T-helper 1 cell treated with Interleukin-12 subunit alpha and Interleukin-12 subunit beta and Interleukin-4 antibody, amounts not matched to agents 30 μg/mL and 1 μg/mL, for 36 hours (primary cell): ENCODE data around the gene NR1H4.
"Not testable (repeated sequence)": the region's sequence is repeated elsewhere in the genome, so short reads cannot be mapped to it uniquely, and the experiment has no call there.

Experiments
- H3K27ac Mint-ChIP-seq: one replicate; pipeline ENCODE4 v1.8.0; 2021; ENCODE audit warnings: mild to moderate bottlenecking, mixed read lengths
- H3K27me3 Mint-ChIP-seq: one replicate; pipeline ENCODE4 v1.8.0; 2021; ENCODE audit warnings: low read depth, mixed read lengths
- H3K36me3 Mint-ChIP-seq: one replicate; pipeline ENCODE4 v1.8.0; 2021; ENCODE audit warnings: low read depth, mixed read lengths
- H3K4me1 Mint-ChIP-seq: one replicate; pipeline ENCODE4 v1.8.0; 2021; ENCODE audit warnings: low read depth, mixed read lengths
- H3K4me3 Mint-ChIP-seq: one replicate; pipeline ENCODE4 v1.8.0; 2021; ENCODE audit warnings: mild to moderate bottlenecking, moderate library complexity, mixed read lengths
- H3K9me3 Mint-ChIP-seq: one replicate; pipeline ENCODE4 v1.8.0; 2021; ENCODE audit warnings: mixed read lengths

Gene NR1H4

DNA sequence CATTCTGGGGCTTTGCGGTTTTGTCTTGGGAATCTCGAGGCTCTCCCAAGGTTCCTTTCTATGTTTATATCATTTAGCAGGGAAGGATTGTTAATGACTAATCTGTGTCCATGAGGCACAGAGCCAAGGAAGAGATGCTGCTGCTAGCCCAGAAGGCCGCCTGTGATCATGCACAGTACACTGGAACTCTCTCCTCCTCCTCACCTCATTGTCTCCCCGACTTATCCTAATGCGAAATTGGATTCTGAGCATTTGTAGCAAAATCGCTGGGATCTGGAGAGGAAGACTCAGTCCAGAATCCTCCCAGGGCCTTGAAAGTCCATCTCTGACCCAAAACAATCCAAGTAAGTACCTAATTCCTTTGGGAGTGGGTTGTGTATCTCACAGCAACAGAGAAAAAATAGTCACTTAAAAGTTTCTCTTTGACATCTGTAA is at the start of gene NR1H4:
Gene NR1H4 (plus strand): TSS at position 151 of the 435 bp plus-strand sequence. CDS start 19,458 bp downstream, outside the sequence.
- no peaks in the 10 kb centered on the region for H3K4me1 Mint-ChIP-seq

DNA sequence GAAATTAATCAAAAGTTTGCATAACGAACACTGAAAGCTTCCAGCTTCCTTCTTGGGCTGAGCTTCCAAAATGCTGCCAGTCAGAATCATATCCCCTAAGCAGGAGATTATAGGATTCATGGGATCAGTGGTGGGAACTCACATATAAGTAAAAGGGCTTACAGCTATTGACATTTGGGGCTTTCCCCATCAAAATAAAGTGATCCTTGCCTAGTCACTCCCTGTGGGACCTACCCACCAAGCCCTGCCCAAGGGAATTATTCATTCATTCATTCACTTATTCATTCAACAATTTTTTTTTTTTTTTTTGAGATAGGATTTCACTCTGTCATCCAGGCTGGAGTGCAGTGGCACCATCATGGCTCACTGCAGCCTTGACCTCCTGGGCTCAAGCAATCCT is 47.5 kb upstream of the NR1H4 start:
- Mint-ChIP-seq H3K4me1 (no peaks in the 10 kb centered on the region), H3K9me3 (no peaks in the 10 kb centered on the region), H3K4me3 (no peak overlapping the region), H3K27ac (no peak overlapping the region), H3K36me3 (no peaks in the 10 kb centered on the region), H3K27me3 (no peaks in the 10 kb centered on the region)

More for the DNA sequence above, at the start of gene NR1H4:
- Mint-ChIP-seq H3K9me3 (no peaks in the 10 kb centered on the region), H3K36me3 (no peaks in the 10 kb centered on the region), H3K4me3 (no peak within 1 kb of the TSS), H3K27ac (no peak within 1 kb of the TSS), H3K27me3 (no peaks in the 10 kb centered on the region)

DNA sequence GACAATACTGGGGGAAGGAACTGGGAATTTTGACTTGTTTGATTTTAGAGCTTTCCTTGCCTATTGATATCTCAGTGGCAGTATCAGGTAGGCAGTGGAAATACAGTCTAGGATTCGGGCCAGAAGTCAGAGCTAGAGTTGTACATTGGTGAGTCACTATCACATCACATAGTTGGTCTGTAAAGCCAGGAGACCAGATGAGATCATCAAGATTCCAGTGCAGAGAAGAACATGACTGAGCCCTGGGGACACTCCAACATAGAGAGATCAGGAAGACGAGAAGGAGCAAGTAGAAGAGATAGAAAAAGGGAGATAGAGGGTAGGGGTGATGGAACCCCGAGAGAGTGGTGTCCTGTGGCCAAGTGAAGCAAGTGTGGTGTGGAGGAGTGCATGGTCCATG is 46.6 kb upstream of the NR1H4 start:
- Mint-ChIP-seq H3K4me3 (no peak overlapping the region), H3K4me1 (no peaks in the 10 kb centered on the region), H3K36me3 (no peaks in the 10 kb centered on the region), H3K27me3 (no peaks in the 10 kb centered on the region), H3K9me3 (no peaks in the 10 kb centered on the region), H3K27ac (no peak overlapping the region)

DNA sequence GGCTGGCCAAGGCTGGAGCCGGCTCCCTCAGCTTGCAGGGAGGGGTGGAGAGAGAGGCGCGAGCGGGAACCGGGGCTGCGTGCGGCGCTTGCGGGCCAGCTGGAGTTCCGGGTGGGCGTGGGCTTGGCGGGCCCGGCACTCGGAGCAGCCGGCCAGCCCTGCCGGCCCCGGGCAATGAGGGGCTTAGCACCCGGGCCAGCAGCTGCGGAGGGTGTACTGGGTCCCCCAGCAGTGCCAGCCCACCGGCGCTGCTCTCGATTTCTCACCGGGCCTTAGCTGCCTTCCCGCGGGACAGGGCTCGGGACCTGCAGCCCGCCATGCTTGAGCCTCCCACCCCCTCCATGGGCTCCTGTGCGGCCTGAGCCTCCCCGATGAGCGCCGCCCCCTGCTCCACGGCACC is 43.4 kb upstream of the NR1H4 start:
- not testable (repeated sequence) for H3K27me3 Mint-ChIP-seq, H3K4me3 Mint-ChIP-seq, H3K9me3 Mint-ChIP-seq, H3K4me1 Mint-ChIP-seq, H3K36me3 Mint-ChIP-seq, H3K27ac Mint-ChIP-seq

DNA sequence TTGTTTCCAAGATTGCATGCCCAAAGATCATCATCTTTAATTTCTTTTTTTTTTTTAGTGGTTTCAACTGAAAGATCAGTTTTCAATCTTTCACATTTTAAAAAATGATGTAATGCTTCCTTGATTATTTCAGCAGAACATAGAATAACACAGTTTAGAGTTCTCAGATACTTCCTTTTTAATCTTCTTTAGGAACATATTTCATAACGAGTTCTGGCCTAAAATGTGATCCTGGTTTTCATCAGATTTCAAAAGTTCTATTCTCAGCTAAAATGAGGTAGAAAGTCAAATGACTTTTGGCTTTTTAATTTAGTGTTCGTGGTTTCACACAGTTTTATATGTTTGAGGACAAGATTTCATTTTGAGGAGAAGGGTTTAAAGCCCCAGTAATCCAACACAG is 40.0 kb upstream of the NR1H4 start:
- Mint-ChIP-seq H3K9me3 (no peaks in the 10 kb centered on the region), H3K36me3 (no peaks in the 10 kb centered on the region), H3K27ac (no peak overlapping the region), H3K4me3 (no peak overlapping the region), H3K27me3 (no peaks in the 10 kb centered on the region), H3K4me1 (no peaks in the 10 kb centered on the region)

DNA sequence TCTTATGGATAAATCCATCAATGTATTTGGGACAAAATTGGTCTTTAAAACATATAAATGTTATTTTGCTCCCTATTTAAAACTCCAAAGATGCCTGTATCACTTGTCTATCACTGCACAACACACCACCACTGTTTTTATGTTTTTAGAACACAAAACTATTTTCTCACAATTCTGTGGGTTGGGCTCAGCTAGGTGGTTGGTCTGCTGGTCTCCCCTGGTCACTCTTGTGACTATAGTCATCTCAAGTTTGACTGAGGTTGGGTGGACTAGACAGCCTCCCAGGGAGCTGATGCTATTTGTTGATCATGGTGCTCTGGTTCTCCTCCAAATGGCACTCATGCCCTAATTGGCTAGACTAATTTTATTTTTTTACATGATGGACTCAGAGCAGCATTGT is 39.5 kb upstream of the NR1H4 start:
- no peak overlapping the region for H3K4me3 Mint-ChIP-seq
- no peaks in the 10 kb centered on the region for H3K4me1 Mint-ChIP-seq
- H3K9me3 Mint-ChIP-seq: no peaks in the 10 kb centered on the region
- H3K27ac Mint-ChIP-seq: no peak overlapping the region
- H3K27me3 Mint-ChIP-seq: no peaks in the 10 kb centered on the region
- H3K36me3 Mint-ChIP-seq: no peaks in the 10 kb centered on the region

DNA sequence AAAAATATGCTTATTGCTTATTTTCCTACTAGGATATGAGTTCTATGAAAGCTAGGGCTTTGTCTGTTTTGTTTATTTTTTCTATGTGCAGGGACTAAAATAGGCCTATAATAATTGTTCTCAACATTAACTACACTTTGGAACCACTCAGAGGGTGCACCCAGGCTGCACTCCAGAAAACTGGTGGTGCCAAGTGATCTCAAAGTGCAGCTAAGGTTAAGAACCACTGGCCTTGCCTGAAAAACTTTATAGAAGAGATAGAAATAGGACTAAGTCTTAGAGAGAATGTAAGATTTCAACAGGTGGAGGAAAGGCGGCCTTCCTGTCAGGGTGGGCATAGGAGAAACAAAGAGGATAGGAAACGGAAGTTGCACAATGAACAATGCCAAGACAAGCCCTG is 37.7 kb upstream of the NR1H4 start:
- H3K27ac Mint-ChIP-seq: no peak overlapping the region
- H3K9me3 Mint-ChIP-seq: no peaks in the 10 kb centered on the region
- no peaks in the 10 kb centered on the region for H3K36me3 Mint-ChIP-seq

DNA sequence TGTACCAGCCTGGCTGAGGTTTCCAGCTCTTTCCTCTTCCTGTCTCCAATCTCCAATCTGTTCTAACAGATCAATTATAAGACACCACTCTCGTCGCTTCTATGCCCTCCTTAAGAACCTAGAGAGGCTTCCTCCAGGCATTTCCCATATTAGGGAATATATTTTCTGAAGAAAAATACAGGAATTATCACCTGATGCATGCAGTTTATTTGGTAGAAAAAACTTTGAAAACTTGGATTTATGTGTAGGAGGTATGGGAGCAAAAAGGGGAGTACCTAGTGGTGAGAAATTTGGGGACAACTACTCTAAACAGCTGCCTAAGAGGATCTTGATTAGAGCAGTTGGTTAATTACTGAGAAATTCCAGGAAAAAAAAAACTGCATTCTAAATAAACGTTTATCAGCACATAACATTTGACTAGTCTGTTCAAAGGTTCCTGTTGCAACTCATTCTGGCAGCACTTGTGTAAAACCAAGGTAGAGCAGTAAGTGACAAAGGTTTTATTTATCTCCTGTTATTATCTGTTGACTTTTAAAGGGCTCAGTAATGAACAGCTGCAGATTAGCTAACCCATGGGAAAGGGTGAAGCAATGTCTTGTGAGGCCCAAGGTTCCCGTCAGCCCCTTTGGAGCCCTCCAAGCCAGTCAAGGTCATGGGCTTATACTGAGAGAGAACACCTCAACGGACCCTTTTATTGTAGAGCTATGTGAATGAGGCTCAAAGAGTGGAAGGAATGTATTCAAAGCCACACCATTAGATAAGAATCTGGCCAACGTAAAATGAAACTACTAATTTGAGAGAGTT is 36.4 kb upstream of the NR1H4 start:
- Mint-ChIP-seq H3K9me3 (no peaks in the 10 kb centered on the region), H3K4me1 (no peaks in the 10 kb centered on the region), H3K36me3 (no peaks in the 10 kb centered on the region), H3K4me3 (no peak overlapping the region), H3K27me3 (no peaks in the 10 kb centered on the region), H3K27ac (no peak overlapping the region)

More for the DNA sequence above, 37.7 kb upstream of the NR1H4 start:
- Mint-ChIP-seq H3K27me3 (no peaks in the 10 kb centered on the region), H3K4me1 (no peaks in the 10 kb centered on the region), H3K4me3 (no peak overlapping the region)

DNA sequence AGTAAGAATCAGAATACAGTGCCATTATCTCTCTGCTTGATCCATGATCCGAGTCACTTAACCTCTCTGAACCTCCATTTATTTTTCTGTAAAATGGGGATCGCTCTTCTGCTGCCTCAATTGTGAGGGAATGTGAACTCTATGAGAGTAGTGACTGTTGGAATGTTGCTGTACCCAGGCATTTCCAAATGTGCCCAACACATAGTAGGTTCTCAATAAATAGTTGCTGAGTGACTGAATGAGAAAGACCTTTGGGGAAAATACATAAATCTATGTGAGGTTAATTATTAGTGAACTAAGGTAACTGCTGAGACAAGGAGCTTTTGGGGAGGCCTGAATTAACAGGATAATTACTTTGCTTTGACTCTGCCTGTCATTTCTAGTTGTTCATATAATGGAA is 33.9 kb upstream of the NR1H4 start:
- no peak overlapping the region for H3K27ac Mint-ChIP-seq
- no peaks in the 10 kb centered on the region for H3K27me3 Mint-ChIP-seq
- no peaks in the 10 kb centered on the region for H3K36me3 Mint-ChIP-seq
- H3K4me1 Mint-ChIP-seq: no peaks in the 10 kb centered on the region
- no peak overlapping the region for H3K4me3 Mint-ChIP-seq
- no peaks in the 10 kb centered on the region for H3K9me3 Mint-ChIP-seq

DNA sequence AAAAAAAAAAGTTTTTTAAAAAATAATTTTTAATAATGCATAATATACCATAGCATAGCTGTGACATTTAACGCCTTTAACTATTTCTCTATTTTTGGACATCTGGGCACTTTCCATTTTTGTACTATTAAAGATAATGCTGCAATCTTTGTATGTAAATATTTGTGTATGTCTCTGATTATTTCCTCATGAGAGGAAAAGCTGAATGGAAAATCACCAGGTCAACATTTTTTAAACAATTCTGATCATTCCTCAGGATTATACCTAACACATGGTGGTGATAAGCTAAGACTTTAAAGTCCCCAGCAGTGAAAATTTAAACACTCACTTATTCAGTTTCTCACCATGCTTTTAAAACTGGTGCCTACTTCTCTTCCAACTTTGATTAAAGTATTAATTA is 31.3 kb upstream of the NR1H4 start:
- no peaks in the 10 kb centered on the region for H3K36me3 Mint-ChIP-seq
- H3K9me3 Mint-ChIP-seq: no peaks in the 10 kb centered on the region
- no peaks in the 10 kb centered on the region for H3K27me3 Mint-ChIP-seq
- H3K4me1 Mint-ChIP-seq: no peaks in the 10 kb centered on the region
- H3K4me3 Mint-ChIP-seq: no peak overlapping the region
- H3K27ac Mint-ChIP-seq: no peak overlapping the region

DNA sequence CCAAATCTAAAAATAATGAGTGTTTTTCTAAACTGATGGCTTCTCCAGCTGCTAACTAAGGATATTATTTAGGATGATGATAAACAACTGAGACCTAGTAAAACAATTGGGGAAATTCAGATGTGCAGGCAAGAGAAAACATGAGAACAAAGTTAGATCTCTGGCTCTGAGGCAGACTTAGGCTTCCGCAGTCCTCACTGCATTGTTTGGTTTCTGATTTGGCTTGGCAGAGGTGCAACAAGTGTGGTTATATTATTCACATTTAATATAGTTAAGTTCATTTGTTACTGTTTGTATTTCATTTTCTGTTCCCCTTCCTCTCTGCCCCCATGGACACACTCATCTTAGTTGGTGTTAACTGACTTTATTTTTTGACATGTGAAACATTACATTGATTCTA is 30.2 kb upstream of the NR1H4 start:
- no peaks in the 10 kb centered on the region for H3K36me3 Mint-ChIP-seq
- no peaks in the 10 kb centered on the region for H3K4me1 Mint-ChIP-seq
- no peaks in the 10 kb centered on the region for H3K9me3 Mint-ChIP-seq
- no peaks in the 10 kb centered on the region for H3K27me3 Mint-ChIP-seq
- H3K4me3 Mint-ChIP-seq: no peak overlapping the region
- H3K27ac Mint-ChIP-seq: no peak overlapping the region

DNA sequence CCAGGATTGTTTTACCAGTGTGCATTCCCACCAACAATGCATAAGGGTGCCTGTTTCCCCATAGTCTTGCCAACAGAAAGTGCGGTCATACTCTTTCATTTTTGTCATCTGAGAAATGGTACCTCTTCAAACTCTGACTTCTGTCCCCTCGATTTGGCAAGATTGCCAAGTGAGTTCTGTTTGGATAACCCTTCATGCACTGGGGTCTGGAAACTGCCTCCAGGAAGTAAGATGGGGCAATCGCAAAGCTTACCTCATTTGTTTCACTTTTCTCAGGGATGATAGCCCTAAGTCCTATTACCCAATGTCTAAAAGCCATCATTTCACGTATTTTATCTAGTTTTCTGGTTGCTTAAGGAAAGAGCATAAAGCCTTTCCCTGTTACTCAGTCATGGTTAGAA is 28.6 kb upstream of the NR1H4 start:
- Mint-ChIP-seq H3K27me3 (no peaks in the 10 kb centered on the region), H3K9me3 (no peaks in the 10 kb centered on the region), H3K36me3 (no peaks in the 10 kb centered on the region), H3K4me1 (no peaks in the 10 kb centered on the region), H3K27ac (no peak overlapping the region), H3K4me3 (no peak overlapping the region)

DNA sequence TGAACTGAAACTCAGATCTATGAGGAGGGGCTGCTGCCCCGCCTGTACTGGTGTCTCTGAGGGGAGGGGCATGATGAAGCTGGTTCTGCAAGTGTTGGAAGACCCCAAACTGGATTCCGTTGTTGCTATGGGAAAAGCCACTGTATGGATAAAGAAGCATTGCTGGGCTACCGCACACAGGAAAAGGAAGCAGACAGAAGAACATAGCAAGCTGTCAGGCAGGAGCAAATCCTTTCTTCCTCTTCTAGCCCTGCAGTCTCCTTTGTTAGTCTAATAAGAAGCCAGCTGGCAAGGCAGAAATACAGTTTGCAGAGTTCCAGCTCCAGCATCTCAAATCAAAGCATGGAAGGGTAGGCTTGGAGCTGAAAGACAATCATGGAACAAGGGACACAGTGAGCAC is 26.3 kb upstream of the NR1H4 start:
- Mint-ChIP-seq H3K4me3 (no peak overlapping the region), H3K27me3 (no peaks in the 10 kb centered on the region), H3K4me1 (no peaks in the 10 kb centered on the region), H3K9me3 (no peaks in the 10 kb centered on the region), H3K27ac (no peak overlapping the region), H3K36me3 (no peaks in the 10 kb centered on the region)

DNA sequence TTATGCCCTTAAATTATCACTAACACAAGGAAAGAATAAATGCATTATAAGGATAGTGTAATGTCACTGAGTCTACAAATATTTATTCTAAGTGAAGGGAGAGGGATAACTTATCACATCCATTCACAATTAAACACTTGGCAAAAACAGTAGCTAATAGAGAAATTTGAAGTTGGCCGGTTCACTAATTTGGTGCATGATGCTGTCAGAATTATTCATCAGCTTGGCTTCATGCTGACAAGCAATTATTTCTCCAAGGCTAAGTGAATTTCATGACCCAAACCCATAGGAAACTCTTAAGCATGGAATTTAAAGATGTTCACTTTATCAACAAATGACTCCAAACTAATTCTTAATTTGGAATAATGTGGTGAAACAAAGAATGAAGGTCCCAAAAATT is 25.0 kb upstream of the NR1H4 start:
- Mint-ChIP-seq H3K27ac (no peak overlapping the region), H3K9me3 (no peaks in the 10 kb centered on the region), H3K27me3 (no peaks in the 10 kb centered on the region), H3K36me3 (no peaks in the 10 kb centered on the region), H3K4me1 (no peaks in the 10 kb centered on the region), H3K4me3 (no peak overlapping the region)

DNA sequence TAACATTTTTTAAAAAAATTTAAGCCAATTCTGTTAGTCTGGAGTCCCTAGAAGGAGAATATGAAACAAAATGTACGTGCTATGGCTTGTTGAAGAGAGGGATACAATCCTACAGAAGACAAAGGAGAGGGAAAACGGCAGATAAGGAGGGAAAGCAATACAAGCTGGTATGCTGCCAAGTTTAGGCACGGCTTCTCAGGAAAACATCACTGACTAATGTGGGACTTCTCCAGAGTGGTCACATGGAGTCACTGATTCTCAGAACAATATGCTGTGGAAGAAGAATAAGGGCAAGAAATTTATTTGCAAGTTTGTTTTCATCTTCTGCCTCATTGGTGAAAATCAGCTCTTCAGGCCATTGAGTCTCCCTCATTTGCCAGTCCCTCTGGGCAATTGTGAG is 22.9 kb upstream of the NR1H4 start:
- no peaks in the 10 kb centered on the region for H3K36me3 Mint-ChIP-seq
- no peaks in the 10 kb centered on the region for H3K4me1 Mint-ChIP-seq
- H3K4me3 Mint-ChIP-seq: no peak overlapping the region
- no peak overlapping the region for H3K27ac Mint-ChIP-seq
- H3K9me3 Mint-ChIP-seq: no peaks in the 10 kb centered on the region
- H3K27me3 Mint-ChIP-seq: no peaks in the 10 kb centered on the region

DNA sequence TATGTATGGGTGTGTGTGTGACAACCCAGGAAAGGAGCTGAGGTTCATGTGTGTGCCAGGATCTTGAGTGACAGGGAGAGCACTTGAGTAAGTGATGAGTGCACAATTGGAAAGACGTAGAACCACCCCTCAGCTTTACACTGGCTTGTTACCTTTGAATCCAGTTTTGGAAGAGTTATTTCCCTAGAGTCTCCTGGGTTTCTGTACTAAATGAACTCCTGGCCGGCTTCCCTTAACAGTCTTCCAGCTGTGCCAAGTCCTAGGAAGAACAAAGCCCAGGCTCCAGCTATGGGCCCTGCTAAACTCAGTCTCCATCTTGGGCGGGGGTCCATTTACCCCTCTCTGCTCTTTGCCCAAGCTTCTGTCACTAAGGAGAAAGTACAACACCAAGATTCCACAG is 19.7 kb upstream of the NR1H4 start:
- H3K36me3 Mint-ChIP-seq: no peaks in the 10 kb centered on the region
- H3K9me3 Mint-ChIP-seq: no peaks in the 10 kb centered on the region
- H3K4me1 Mint-ChIP-seq: no peaks in the 10 kb centered on the region
- no peaks in the 10 kb centered on the region for H3K27me3 Mint-ChIP-seq
- no peak overlapping the region for H3K4me3 Mint-ChIP-seq
- H3K27ac Mint-ChIP-seq: no peak overlapping the region
